Astrocyte of the spinal cord (primary cell): Measurements from ENCODE around the gene BCAS1.

Experiments used
- DNase-seq: peaks from one replicate; pipeline ENCODE4 v3.0.0; 2011; ENCODE audit warnings: low read depth, low spot score
- H3K4me3 ChIP-seq: 2 replicates; pipeline ENCODE4 v1.5.1; 2011; ENCODE audit warnings: low read depth, mild to moderate bottlenecking, low read length, moderate library complexity
- in situ Hi-C: cut with HindIII; loops from 2 replicates; pipeline ENCODE4 v1.10.0; 2017; ENCODE audit warnings: low sequenced_read_pairs
- TF ChIP-seq, protein P1 (sequence below): IDR thresholded peaks from 2 replicates; pipeline ENCODE4 v1.5.1; 2012; ENCODE audit warnings: low read depth, mild to moderate bottlenecking, low read length, inconsistent platforms

The BCAS1 gene

DNA sequence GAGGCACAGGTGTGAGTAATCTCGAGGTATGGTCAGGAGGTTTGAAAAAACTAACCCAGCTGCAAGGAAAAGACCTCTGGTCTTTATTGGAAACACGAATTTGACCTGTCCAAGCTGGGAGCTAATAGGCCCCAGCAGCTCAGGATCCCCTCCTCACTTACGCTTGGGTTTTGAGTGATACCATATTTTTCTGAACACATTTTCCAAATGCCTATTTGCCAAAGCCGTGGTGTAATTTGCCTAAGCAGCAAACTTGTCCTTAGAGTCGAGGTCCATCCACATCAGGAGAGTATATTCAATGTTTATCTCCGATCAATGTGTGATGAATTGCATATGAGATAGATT lies 128.0 kb downstream of the BCAS1 start:
- in situ Hi-C loops = no loop called here
- no peak overlapping the region for H3K4me3 ChIP-seq
- TF ChIP-seq, protein P1, sequence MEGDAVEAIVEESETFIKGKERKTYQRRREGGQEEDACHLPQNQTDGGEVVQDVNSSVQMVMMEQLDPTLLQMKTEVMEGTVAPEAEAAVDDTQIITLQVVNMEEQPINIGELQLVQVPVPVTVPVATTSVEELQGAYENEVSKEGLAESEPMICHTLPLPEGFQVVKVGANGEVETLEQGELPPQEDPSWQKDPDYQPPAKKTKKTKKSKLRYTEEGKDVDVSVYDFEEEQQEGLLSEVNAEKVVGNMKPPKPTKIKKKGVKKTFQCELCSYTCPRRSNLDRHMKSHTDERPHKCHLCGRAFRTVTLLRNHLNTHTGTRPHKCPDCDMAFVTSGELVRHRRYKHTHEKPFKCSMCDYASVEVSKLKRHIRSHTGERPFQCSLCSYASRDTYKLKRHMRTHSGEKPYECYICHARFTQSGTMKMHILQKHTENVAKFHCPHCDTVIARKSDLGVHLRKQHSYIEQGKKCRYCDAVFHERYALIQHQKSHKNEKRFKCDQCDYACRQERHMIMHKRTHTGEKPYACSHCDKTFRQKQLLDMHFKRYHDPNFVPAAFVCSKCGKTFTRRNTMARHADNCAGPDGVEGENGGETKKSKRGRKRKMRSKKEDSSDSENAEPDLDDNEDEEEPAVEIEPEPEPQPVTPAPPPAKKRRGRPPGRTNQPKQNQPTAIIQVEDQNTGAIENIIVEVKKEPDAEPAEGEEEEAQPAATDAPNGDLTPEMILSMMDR = no peak
- no peak for DNase-seq

DNA sequence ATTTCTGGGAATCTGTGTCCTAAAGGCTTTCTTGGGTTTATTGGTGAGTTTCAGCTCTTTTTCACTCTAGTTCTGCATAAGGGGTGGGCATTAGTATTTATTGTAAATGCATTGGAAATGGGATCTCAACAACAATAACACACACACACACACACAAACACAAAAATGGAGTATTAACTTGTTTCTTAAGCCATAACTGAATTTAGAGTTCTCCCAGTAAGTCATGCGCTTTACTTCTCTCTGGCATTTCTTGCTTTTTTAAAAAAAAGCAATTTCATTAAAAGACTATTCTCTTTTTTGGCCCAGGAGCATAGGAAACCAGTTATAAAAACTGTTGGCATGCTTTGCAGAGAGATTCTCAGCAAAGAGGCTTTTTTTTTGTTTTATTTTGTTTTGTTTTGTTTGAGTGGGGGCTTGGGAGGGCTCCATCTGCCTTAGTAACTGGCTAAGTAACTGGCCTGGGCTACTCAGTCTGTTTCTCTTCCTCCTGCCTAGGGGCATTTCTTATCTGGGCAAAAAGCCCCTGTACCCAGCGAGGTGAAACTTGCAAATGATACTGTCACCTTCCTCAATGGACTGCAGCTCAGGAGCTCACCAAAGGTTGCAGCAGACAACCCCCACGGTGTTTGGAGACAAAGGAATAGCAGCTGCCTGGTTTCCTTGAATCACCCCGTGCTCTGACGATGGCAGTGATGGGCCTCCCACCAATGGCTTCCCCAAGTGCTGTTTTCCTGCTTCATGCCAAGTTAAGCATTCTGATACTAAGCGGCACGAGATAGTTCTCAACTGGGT lies 128.5 kb downstream of the BCAS1 start:
- in situ Hi-C loops = no loop called here
- TF ChIP-seq, protein P1 = no peak
- no peak overlapping the region for H3K4me3 ChIP-seq
- DNase-seq = peak; percentile 29

DNA sequence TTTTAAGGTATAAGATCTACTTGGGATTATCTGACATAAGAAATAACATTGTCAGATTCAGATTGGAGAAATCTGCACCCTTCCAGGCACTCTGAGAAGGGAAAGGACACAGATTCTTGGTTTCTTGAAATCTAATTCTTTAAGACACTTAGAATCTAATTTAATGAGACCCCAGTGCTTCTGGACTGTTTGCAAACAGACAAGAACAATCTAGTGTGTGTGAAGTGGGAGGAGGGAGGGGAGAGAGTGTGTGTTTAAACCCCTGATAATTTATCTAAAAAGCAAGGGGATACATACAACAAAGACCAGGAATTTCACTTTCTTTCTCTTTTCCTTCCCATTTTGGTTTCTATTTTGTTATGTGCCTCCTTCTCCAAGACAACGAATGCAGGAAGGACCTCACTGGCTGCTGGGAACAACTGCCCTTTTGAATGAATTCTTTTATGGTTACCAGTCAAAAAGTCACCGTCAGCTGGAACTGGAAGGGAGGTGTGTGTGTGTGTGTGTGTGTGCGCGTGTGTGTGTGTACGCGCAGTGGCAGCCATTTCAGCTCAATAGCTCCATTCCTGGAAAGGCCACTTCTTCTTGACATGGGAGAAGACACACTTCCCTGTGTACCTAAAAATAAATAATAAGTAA lies 129.4 kb downstream of the BCAS1 start:
- peak; percentile 94 for DNase-seq
- in situ Hi-C loops = no loop called here
- TF ChIP-seq, protein P1 = no peak
- H3K4me3 ChIP-seq = no peak overlapping the region

DNA sequence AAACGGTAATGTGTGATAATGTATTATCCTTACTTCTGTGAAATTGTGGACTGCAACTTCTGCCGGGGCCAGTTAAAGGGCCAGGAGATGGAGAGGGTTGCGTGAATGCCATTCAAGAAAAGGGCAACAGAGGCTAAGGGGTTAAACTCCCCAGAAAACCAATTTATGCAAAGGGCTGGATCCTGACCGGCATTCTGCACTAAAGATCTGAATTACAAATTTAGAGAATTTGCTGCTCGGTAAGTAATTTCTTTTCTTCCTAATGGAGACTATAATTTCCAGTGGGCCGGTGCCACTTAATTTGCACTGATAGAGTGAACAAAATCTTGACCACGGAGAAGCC lies 130.1 kb downstream of the BCAS1 start:
- in situ Hi-C loops = no loop called here
- peak; percentile 16 for DNase-seq
- TF ChIP-seq, protein P1 = no peak
- peak overlapping the region; percentile 4 for H3K4me3 ChIP-seq

DNA sequence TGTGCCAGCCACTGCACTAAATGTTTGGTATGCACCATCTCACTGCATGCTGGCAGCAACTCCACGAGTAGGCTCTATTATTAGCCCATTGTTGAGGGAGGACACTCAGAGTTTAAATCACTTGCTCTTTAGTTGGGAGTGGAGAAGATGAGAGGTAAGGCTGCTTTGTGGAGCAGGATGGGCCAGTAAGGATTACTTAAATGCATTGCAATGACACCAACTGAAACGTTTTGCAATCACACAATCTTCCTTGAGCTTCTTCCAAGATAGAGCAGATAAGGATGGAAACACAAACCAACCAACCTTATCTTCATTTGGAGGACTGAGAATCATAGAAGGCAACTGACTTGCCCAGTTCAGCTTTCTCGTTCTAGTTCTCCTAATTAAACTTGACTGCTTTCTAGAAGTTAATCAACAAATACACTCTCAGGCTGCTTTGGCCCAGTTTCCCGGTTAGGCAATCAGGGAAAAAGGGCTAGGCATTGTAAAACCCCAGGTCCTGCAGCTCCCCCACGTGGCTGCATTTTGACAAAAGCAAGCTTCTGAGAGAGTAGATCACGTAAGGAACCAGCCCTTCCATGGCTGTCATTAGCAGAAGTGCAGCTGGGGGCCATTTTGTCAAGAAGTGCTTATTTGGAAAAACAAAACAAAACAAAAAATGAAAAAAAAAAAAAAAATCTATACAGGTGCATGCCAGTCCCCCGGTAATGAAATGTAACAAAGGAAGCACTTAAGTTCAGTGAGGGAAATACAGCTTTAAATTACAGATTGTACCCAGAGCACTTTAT lies 130.6 kb downstream of the BCAS1 start:
- peak overlapping the region; percentile 4 for H3K4me3 ChIP-seq
- TF ChIP-seq, protein P1 = peak; percentile 76
- in situ Hi-C loops = no loop called here

DNA sequence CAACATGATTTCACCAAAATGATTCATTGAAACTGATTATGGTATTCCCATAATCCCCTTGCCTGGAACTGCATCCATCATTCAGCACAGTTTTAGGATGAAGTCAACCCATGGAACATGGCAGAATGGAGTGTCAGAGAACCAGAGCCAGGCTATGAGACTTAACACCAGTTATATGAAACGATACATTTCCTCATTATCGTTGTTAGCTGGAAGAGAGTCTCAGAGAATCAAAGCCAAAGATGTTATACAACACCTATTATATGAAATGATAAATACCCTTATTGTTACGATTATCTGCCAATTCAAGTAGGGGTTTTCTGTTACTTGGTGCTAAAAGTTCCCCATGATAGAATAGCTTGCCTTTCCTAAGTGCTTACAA lies 131.2 kb downstream of the BCAS1 start:
- H3K4me3 ChIP-seq = no peak overlapping the region
- in situ Hi-C loops = no loop called here
- TF ChIP-seq, protein P1 = no peak
- no peak for DNase-seq

More for the DNA sequence above, 130.6 kb downstream of the BCAS1 start:
- DNase-seq = peak; percentile 94
